HEK293T (cell line): ENCODE results near the gene SULT6B1.

ENCODE experiments used
- BHLHE40 ChIP-seq: fragments of 450-650 bp; IDR thresholded peaks from 2 replicates; pipeline ENCODE4 v1.6.1; 2016; ENCODE audit warnings: mild to moderate bottlenecking, moderate library complexity, borderline replicate concordance
- ELF4 ChIP-seq: fragments of 450-650 bp; IDR thresholded peaks from 2 replicates; pipeline ENCODE4 v1.6.1; 2017; ENCODE audit warnings: antibody characterized with exemption
- FOXA1 ChIP-seq: fragments of 450-650 bp; IDR thresholded peaks from 2 replicates; pipeline ENCODE4 v1.6.1; 2016; ENCODE audit warnings: mild to moderate bottlenecking
- FOXM1 ChIP-seq: fragments of 450-650 bp; IDR thresholded peaks from 2 replicates; pipeline ENCODE4 v1.6.1; 2017; ENCODE audit warnings: mild to moderate bottlenecking, borderline replicate concordance
- HDGF ChIP-seq: fragments of 450-650 bp; IDR thresholded peaks from 2 replicates; pipeline ENCODE4 v1.6.1; 2017; ENCODE audit warnings: antibody characterized with exemption, borderline replicate concordance
- SP1 ChIP-seq: fragments of 450-650 bp; IDR thresholded peaks from 2 replicates; pipeline ENCODE4 v1.6.1; 2017
- SUZ12 ChIP-seq: fragments of 450-650 bp; IDR thresholded peaks from 2 replicates; pipeline ENCODE4 v1.6.1; 2016; ENCODE audit warnings: mild to moderate bottlenecking
- TARDBP ChIP-seq: fragments of 450-650 bp; IDR thresholded peaks from 2 replicates; pipeline ENCODE4 v1.6.1; 2016

DNA sequence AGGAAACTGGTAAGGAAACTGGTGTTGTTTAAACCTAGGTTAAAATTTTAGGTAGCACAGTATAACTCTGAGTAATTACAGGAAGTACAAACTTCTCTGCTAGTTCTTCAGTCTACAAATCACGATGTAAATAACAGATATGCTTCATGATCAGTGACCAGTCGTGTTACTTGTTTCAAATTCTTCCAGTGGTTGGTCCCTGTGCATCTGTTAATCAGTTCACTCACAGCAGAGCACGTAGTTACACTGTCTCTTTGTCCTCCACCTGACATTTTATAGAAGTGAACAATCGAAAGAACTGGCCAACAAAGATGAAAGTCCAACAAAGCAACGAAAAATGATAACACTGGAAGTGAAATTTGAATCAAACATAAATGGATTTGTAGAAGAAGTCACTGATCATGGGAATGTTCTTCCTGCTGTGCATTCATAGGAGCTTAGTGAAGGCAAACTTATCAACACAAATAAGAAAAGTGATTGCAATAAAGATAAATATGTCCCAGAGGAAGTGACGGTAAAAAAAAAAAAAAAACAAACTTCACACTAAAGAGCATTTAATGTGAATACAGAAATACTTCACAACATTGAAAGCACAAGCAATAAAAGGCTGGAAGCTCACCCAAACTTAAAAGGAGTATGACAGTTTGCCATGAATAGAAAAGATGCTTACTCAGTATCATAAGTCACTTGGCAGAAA lies 38.7 kb downstream of the SULT6B1 start:
- TF ChIP-seq FOXM1 (no peak), TARDBP (no peak), HDGF (no peak), ELF4 (no peak), BHLHE40 (no peak), SUZ12 (no peak), SP1 (no peak), FOXA1 (no peak)
